Measurements from ENCODE around the gene JADE2.
A peak's percentile ranks its signal among the peaks of the same experiment; 100 is the strongest.

JADE2 gene

DNA sequence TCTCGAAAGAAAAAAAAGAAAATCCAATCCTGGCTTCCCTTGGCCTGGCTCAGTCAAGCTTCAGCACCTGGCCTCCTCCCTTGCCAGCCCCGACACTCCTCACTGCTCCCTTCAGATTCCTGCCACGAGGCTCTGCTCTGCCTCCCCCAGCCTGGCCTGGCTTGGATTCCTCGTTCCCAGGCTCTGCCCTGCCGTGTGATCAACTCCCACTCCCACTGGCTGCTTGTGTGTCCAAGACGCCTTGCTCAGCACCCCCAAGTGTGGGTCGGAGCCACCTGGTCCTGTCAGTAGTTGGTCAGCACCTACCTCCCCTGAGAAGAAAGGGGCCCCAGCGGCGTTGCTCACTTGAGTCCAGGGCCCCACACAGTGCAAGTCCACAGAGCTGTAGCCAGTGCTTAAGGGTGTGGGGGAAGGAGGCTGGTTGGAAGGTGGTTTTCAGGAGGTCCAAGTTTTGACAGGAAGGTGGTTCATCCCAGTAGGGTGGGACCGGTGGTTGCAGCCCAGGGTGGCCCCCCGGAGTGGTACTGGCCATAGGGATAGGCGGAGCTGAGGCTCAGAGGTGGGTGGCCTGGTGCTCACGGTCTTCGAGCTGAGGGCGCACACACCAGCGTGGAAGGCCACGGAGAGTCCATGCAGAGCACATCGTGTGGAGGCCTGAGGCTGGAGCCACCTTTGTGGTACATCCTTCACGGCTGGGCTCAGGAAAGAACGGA, 46.4 kb downstream of the JADE2 start:
- no peak for DNase-seq (ENCODE audit: low read depth)
- TF ChIP-seq, protein P1, sequence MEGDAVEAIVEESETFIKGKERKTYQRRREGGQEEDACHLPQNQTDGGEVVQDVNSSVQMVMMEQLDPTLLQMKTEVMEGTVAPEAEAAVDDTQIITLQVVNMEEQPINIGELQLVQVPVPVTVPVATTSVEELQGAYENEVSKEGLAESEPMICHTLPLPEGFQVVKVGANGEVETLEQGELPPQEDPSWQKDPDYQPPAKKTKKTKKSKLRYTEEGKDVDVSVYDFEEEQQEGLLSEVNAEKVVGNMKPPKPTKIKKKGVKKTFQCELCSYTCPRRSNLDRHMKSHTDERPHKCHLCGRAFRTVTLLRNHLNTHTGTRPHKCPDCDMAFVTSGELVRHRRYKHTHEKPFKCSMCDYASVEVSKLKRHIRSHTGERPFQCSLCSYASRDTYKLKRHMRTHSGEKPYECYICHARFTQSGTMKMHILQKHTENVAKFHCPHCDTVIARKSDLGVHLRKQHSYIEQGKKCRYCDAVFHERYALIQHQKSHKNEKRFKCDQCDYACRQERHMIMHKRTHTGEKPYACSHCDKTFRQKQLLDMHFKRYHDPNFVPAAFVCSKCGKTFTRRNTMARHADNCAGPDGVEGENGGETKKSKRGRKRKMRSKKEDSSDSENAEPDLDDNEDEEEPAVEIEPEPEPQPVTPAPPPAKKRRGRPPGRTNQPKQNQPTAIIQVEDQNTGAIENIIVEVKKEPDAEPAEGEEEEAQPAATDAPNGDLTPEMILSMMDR (IDR thresholded peaks at IDR 0.05; ENCODE audit: low read length, missing control alignments), result no peak
- H3K4me3 ChIP-seq (replicated peaks; ENCODE audit: low read depth, low read length), result no peak overlapping the region

DNA sequence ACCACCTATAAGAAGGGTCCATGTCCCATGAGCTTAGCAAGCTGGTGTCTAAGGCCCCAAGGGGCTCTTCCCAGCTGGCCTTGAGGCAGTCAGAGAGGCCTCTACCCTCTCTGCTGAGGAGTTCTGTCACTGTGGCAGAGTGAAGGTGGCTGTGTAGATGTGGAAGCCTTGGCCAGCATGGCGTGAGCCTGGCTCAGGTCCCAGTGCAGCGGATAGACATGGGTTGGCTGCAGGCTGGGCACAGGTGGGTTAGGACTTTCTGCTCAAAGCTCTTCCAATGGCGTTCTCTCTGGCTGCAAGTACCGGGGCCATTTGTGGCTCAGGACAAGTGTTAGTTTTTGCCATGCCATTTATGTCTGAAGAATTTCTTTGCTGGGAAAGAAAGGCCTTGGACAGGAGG, 47.3 kb downstream of the JADE2 start:
- TF ChIP-seq, protein P1 (IDR thresholded peaks at IDR 0.05; ENCODE audit: low read length, missing control alignments), result no peak
- H3K4me3 ChIP-seq (replicated peaks; ENCODE audit: low read depth, low read length), result no peak overlapping the region
- DNase-seq (ENCODE audit: low read depth), result no peak

DNA sequence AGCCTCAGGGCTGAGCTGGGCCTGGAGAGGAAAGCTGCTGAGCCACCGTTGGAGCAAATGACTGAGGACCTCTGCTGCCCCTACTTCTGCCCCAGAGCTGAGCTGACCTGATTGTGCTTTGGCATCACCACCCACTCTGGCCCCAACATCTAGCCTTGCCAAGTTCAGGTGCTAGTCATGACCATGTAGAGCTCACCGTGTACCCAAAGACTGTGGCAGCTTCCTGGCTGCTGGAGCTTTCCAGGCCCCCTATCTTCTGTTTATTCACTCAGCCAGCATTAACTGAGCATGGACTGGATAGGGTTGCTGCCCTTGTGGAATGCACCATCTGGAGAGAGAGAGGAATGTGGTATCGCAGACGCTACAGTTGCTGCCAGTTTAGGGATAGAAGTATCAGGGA, 49.1 kb downstream of the JADE2 start:
- no peak overlapping the region for H3K4me3 ChIP-seq (replicated peaks; ENCODE audit: low read depth, low read length)
- TF ChIP-seq, protein P1 (IDR thresholded peaks at IDR 0.05; ENCODE audit: low read length, missing control alignments), result no peak
- DNase-seq (ENCODE audit: low read depth), result no peak

DNA sequence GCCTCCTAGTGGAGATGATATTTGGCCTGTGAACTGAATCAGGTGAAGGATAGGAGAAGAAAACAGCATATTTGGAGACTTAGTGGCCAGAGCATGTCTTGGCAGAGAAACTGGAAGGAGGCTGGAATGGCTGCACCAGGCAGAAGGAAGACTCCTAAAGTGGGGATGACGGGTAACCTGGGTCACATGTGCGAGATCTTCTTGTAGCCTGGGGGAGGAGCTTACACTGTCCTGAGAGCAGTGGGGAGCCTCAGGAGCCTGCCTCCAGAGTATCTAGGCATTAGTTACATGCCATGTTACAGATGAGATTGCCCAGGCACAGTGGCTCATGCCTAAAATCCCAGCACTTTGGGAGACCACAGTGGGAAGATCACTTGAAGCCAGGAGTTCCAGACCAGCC, 49.8 kb downstream of the JADE2 start:
- H3K4me3 ChIP-seq (replicated peaks; ENCODE audit: low read depth, low read length), result no peak overlapping the region
- TF ChIP-seq, protein P1 (IDR thresholded peaks at IDR 0.05; ENCODE audit: low read length, missing control alignments), result no peak
- no peak for DNase-seq (ENCODE audit: low read depth)

DNA sequence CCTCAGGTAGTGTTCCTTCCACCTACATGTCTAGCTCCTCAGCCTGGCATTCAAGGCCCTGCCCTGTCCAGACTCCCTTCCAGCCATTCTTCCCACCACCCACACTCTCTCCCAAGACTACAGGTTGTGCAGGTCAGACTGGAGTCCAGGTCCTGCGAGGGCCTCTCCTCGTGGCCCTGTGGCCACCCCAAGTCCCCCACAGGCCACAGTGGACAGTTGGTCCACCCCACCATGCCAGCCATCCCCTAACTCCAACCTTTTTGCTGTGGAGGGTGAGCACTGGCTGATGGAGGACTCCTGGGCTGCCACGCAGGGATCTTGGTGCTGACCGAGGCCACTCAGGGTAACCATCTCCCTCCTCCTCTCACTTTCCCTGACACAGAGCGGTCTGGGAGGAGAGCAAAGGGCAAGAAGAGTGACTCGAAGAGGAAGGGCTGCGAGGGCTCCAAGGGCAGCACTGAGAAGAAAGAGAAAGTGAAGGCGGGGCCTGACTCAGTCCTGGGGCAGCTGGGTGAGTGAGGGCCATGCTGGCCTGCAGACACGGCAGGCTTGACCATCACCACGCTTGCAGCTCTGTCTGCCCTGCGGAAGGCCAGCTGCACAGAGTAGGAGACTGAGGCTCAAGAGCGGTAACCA, 51.0 kb downstream of the JADE2 start:
- no peak overlapping the region for H3K4me3 ChIP-seq (replicated peaks; ENCODE audit: low read depth, low read length)
- no peak for DNase-seq (ENCODE audit: low read depth)
- TF ChIP-seq, protein P1 (IDR thresholded peaks at IDR 0.05; ENCODE audit: low read length, missing control alignments), result no peak

DNA sequence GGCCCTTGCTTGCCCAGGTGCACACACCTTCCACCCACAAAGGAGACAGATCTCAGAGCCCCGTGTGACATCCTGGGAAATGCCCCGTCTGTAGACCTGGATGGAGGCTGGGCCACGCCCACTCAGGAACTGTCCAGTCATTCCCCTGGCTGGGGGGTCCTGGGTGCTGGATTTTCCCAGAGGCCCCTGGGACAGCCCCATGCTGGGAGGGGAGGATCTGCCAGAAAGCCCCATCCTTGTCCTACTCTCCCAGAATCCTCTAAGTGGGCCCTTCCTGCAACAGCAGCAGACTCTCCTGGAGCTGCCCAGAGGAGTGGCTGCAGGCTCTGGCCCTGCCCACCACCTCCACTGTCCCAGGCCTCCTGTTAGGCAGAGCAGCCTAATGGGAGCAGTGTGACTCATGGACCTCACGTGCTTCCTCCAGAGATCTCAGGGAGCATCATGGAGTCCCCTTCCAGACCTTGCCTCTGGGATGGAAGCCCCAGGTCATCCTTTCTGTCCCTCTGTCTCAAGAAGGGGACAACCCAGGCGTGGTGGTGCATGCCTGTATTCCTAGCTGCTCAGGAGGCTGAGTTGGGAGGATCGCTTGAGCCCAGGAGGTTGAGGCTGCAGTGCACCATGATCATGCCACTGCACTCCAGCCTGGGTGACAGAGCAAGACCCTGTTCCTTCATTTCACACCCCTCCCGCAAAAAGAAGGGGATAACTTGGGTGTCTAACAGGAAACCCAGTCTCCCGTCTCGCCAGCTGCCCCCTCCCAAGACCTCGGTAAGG, 51.7 kb downstream of the JADE2 start:
- TF ChIP-seq, protein P1 (IDR thresholded peaks at IDR 0.05; ENCODE audit: low read length, missing control alignments), result no peak
- DNase-seq (ENCODE audit: low read depth), result peak; percentile 78
- no peak overlapping the region for H3K4me3 ChIP-seq (replicated peaks; ENCODE audit: low read depth, low read length)
